ENCODE data around the gene GKN2. TPM values are rescaled to one million over a fixed set of nuclear protein-coding genes. Genes with fewer than 3 reads are reported as not detected.

The GKN2 gene
- total RNA-seq, 1 experiment from 2014 or later: not detected

DNA sequence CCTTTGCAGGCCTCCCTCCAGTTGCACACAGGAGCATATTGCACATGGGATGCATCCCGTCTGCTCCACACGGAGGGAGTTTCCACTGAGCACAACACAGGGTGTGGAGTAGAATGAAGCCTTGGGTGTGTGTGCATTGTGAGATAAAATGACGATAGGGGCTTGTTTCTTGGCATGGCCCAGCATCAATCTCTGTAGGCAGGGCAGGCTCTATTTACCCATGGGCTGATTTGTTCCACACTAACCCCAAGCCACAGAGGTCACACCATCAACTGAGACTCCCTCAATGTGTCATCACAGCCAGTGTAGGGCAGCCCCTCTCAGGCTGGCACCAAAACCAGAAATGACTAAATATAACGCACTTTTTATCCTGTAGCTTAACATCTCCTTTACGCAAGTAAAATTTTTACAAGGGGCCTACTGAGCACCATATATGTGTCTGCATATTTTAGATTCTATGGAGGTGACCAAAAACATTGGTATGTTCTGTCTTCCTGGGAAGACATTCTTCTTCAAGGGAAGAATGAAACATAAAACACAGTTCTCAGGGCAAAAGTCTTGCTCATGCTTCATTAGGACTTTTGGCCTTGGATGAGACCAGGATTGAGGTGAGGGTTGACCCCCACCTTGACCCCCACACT, 19.0 kb upstream of the GKN2 start:
- Histone ChIP-seq H3K27ac (ENCODE audit: low read length) (peak overlapping the region; percentile 29; the same call in 1 of the 2 replicates), H3K4me3 (ENCODE audit: low read depth in 2 of 2, low read length in 2 of 2) (no peak overlapping the region), H3K4me1 (ENCODE audit: control insufficient read depth, insufficient read depth, low read length) (peaks cover 10% of the 10 kb centered on the region), H3K27me3 (ENCODE audit: control insufficient read depth, insufficient read depth, low read length) (no peaks in the 10 kb centered on the region), H3K36me3 (ENCODE audit: control insufficient read depth, insufficient read depth, low read length) (no peaks in the 10 kb centered on the region), H3K9me3 (ENCODE audit: control insufficient read depth, insufficient read depth, low read depth, low read length) (no peaks in the 10 kb centered on the region)
- intact Hi-C loops (cut with micrococcal nuclease; ENCODE audit: unreplicated experiment): no loop called here
- no TSS peak for BruUV-seq (replicated peaks)
- peak; percentile 91 for ATAC-seq
- in situ Hi-C loops (cut with HindIII; ENCODE audit: low pct_unique_long_range_greater_than_20kb, low sequenced_read_pairs): no loop called here
- ChIA-PET CTCF (interaction anchor here (1.0 kb wide), 1 partner anchor 28 kb away, joined by 3 read pairs; no protein-coding TSS in a partner anchor), POLR2A (no interaction called here)
- TF ChIP-seq SIN3A (IDR thresholded peaks at IDR 0.05; ENCODE audit: borderline replicate concordance, insufficient read depth, low read depth, low read length) (no peak), REST (IDR thresholded peaks at IDR 0.05; ENCODE audit: insufficient read depth in 1 of 2, low read depth in 2 of 2, low read length in 1 of 2) (no peak), POLR2AphosphoS5 (IDR thresholded peaks at IDR 0.05; ENCODE audit: low read depth, low read length) (no peak), CTCF (IDR thresholded peaks at IDR 0.05) (no peak), TCF7L2 (IDR thresholded peaks at IDR 0.05; ENCODE audit: low read depth, low read length) (no peak)
- DNase-seq (ENCODE audit: low read depth, low spot score): no peak

DNA sequence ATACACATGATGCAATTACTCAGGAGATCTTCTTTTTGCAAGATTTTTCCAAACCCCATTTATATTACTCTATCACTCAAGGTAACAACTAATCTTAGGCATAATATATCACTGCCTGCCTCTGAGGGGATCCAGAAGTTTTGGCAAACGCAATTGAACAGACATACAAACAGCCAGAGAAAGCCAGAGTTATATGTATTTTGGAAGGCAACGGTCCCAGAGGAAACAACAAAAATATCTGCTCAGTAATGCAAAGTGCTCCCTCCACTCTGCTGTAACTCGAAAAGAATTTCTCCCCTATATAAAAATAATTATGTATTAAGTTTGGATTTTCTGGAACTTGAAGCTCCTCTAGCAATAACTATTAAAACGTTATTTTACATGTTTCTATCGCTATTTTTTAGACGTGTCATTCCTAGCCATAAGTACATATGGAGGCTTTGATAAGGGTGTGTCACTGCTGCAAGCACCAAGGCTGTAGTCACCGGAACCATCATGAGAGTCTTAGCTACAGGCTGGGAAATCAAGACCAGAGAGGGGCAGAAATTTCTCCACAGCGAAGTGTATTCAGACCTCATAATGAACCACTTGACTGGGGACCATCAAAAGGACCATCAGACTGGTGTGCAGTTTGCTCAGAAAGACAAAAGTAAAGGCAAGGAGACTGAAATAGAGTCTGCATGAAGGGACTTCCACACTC, 18.0 kb upstream of the GKN2 start:
- in situ Hi-C loops (cut with HindIII; ENCODE audit: low pct_unique_long_range_greater_than_20kb, low sequenced_read_pairs): no loop called here
- peak overlapping the region; percentile 39 for H3K27ac ChIP-seq (ENCODE audit: low read length)
- H3K4me1 ChIP-seq (ENCODE audit: control insufficient read depth, insufficient read depth, low read length): peaks cover 10% of the 10 kb centered on the region
- intact Hi-C loops (cut with micrococcal nuclease; ENCODE audit: unreplicated experiment): no loop called here
- no peak overlapping the region for H3K4me3 ChIP-seq (ENCODE audit: low read depth in 2 of 2, low read length in 2 of 2)
- POLR2A ChIA-PET: no interaction called here
- no peak for DNase-seq (ENCODE audit: low read depth, low spot score)
- no peaks in the 10 kb centered on the region for H3K36me3 ChIP-seq (ENCODE audit: control insufficient read depth, insufficient read depth, low read length)
- no peak for ATAC-seq
- CTCF ChIA-PET: interaction anchor here (0.5 kb wide), 1 partner anchor 9 kb away, joined by 5 read pairs; no protein-coding TSS in a partner anchor
- TF ChIP-seq SIN3A (IDR thresholded peaks at IDR 0.05; ENCODE audit: borderline replicate concordance, insufficient read depth, low read depth, low read length) (no peak), POLR2AphosphoS5 (IDR thresholded peaks at IDR 0.05; ENCODE audit: low read depth, low read length) (no peak), CTCF (IDR thresholded peaks at IDR 0.05) (no peak), REST (IDR thresholded peaks at IDR 0.05; ENCODE audit: insufficient read depth in 1 of 2, low read depth in 2 of 2, low read length in 1 of 2) (no peak), TCF7L2 (IDR thresholded peaks at IDR 0.05; ENCODE audit: low read depth, low read length) (no peak)
- no TSS peak for BruUV-seq (replicated peaks)
- H3K27me3 ChIP-seq (ENCODE audit: control insufficient read depth, insufficient read depth, low read length): no peaks in the 10 kb centered on the region
- H3K9me3 ChIP-seq (ENCODE audit: control insufficient read depth, insufficient read depth, low read depth, low read length): no peaks in the 10 kb centered on the region
